Calu3 (cell line): Measurements from ENCODE around the gene INSRR. TPM values are rescaled to one million over a fixed set of nuclear protein-coding genes. Genes with fewer than 3 reads are reported as not detected.

Experiments used
- BruUV-seq: library from RNA; stranded (reverse); fragments of 400-500 nt; replicated peaks from 2 replicates; lab custom pipeline; 2021; lab: Mats Ljungman, UMichigan
- CTCF ChIA-PET: fragments of 300-600 bp; sonication (Branson Sonifier 250); formaldehyde crosslinking; loops from one replicate; lab custom pipeline; 2022; ENCODE audit warnings: antibody characterized with exemption; lab: Charles Lee
- DNase-seq: peaks from one replicate; pipeline ENCODE4 v3.0.0; 2022
- H3K27ac Mint-ChIP-seq: one replicate; pipeline ENCODE4 v1.8.0; 2022; ENCODE audit warnings: mixed read lengths; ENCODE audit not compliant: unreplicated experiment
- H3K27me3 Mint-ChIP-seq: one replicate; pipeline ENCODE4 v1.8.0; 2022; ENCODE audit warnings: mixed read lengths; ENCODE audit not compliant: unreplicated experiment
- H3K36me3 Mint-ChIP-seq: one replicate; pipeline ENCODE4 v1.8.0; 2022; ENCODE audit warnings: mild to moderate bottlenecking, moderate library complexity, mixed read lengths; ENCODE audit not compliant: insufficient read depth, unreplicated experiment
- H3K4me1 Mint-ChIP-seq: one replicate; pipeline ENCODE4 v1.8.0; 2022; ENCODE audit warnings: mild to moderate bottlenecking, low read depth, mixed read lengths; ENCODE audit not compliant: unreplicated experiment
- H3K4me3 Mint-ChIP-seq: one replicate; pipeline ENCODE4 v1.8.0; 2022; ENCODE audit warnings: mild to moderate bottlenecking, low read depth, moderate library complexity, mixed read lengths; ENCODE audit not compliant: unreplicated experiment
- H3K9me3 Mint-ChIP-seq: one replicate; pipeline ENCODE4 v1.8.0; 2022; ENCODE audit warnings: low read depth, mixed read lengths; ENCODE audit not compliant: unreplicated experiment
- CTCF ChIP-seq: fragments of 200-600 bp; IDR thresholded peaks from one replicate; pipeline ENCODE4 v1.8.0; 2022; ENCODE audit warnings: antibody characterized with exemption; ENCODE audit not compliant: unreplicated experiment
- intact Hi-C: fragments of 100-400 bp; cut with micrococcal nuclease; formaldehyde crosslinking; loops from one replicate; pipeline ENCODE4 v1.10.0; 2022; ENCODE audit not compliant: unreplicated experiment
- total RNA-seq: library from RNA; stranded (reverse); gene quantifications from 2 replicates; pipeline ENCODE4 v1.2.3, GENCODE V29; 2022

INSRR gene
- total RNA-seq, 1 experiment from 2014 or later = not detected

GRCh38 chr1:156846643-156847042 is 12.3 kb downstream of the INSRR start:
- Mint-ChIP-seq H3K36me3 (no peaks in the 10 kb centered on the region), H3K27ac (no peak overlapping the region), H3K4me3 (no peak overlapping the region), H3K27me3 (peaks cover 82% of the 10 kb centered on the region), H3K9me3 (peaks cover 2% of the 10 kb centered on the region), H3K4me1 (no peaks in the 10 kb centered on the region)
- DNase-seq = no peak
- intact Hi-C loops = no loop called here
- CTCF ChIA-PET = no interaction called here
- TF ChIP-seq CTCF = no peak
- BruUV-seq = no TSS peak

- Mint-ChIP-seq H3K4me1 (no peaks in the 10 kb centered on the region), H3K27ac (no peak overlapping the region), H3K36me3 (no peaks in the 10 kb centered on the region), H3K9me3 (peaks cover 2% of the 10 kb centered on the region), H3K4me3 (no peak overlapping the region), H3K27me3 (peaks cover 82% of the 10 kb centered on the region)
- CTCF ChIA-PET = no interaction called here
- TF ChIP-seq CTCF = no peak
- DNase-seq = no peak
- intact Hi-C loops = no loop called here
- no TSS peak for BruUV-seq
Measured at GRCh38 chr1:156845953-156846545, 12.9 kb downstream of the INSRR start.

- no peak for TF ChIP-seq CTCF
- Mint-ChIP-seq H3K27me3 (peaks cover 87% of the 10 kb centered on the region), H3K9me3 (peaks cover 2% of the 10 kb centered on the region), H3K27ac (no peak overlapping the region), H3K4me3 (no peak overlapping the region), H3K36me3 (no peaks in the 10 kb centered on the region), H3K4me1 (no peaks in the 10 kb centered on the region)
- CTCF ChIA-PET = interaction anchor here (0.6 kb wide), 1 partner anchor 17 kb away, joined by 4 read pairs; no protein-coding TSS in a partner anchor
- no peak for DNase-seq
- intact Hi-C loops = no loop called here
- BruUV-seq = no TSS peak
Measured at GRCh38 chr1:156845055-156845952, 13.6 kb downstream of the INSRR start.

- H3K9me3 Mint-ChIP-seq = peaks cover 2% of the 10 kb centered on the region
- H3K4me1 Mint-ChIP-seq = no peaks in the 10 kb centered on the region
- intact Hi-C loops = no loop called here
- H3K36me3 Mint-ChIP-seq = no peaks in the 10 kb centered on the region
- peaks cover 94% of the 10 kb centered on the region for H3K27me3 Mint-ChIP-seq
- CTCF ChIA-PET = interaction anchor here (0.6 kb wide), 1 partner anchor 18 kb away, joined by 4 read pairs; no protein-coding TSS in a partner anchor
- TF ChIP-seq CTCF = no peak
- no peak overlapping the region for H3K27ac Mint-ChIP-seq
- H3K4me3 Mint-ChIP-seq = no peak overlapping the region
- BruUV-seq = no TSS peak
- DNase-seq = no peak
Measured at GRCh38 chr1:156844638-156845037, 14.3 kb downstream of the INSRR start.
